SU-DHL-6 (cell line): ENCODE results near the gene DCHS2.

Experiments
- H2AFZ ChIP-seq: fragments of 200-600 bp; sonication (generic); 2 replicates; pipeline ENCODE4 v1.6.1; 2014; ENCODE audit warnings: low read depth, mild to moderate bottlenecking, moderate library complexity, mixed read lengths, antibody characterized with exemption, low read length; ENCODE audit not compliant: severe bottlenecking
- H3F3A ChIP-seq: fragments of 200-600 bp; shearing (Covaris generic); 2 replicates; pipeline ENCODE4 v1.6.0; 2016; ENCODE audit warnings: antibody characterized with exemption, mild to moderate bottlenecking; ENCODE audit not compliant: insufficient read depth
- H3K27ac ChIP-seq: fragments of 200-600 bp; sonication (generic); 2 replicates; pipeline ENCODE4 v1.5.1; 2016; ENCODE audit warnings: low read depth, mild to moderate bottlenecking, low read length, moderate library complexity, mixed read lengths
- H3K27me3 ChIP-seq: fragments of 200-600 bp; sonication (generic), shearing (Covaris generic); 2 replicates; pipeline ENCODE4 v1.6.0; 2014; ENCODE audit warnings: mild to moderate bottlenecking, low read length
- H3K36me3 ChIP-seq: fragments of 200-600 bp; sonication (generic); 2 replicates; pipeline ENCODE4 v1.6.1; 2014; ENCODE audit warnings: mild to moderate bottlenecking, low read length, mixed read lengths
- H3K4me2 ChIP-seq: fragments of 300-600, 200-600 bp; shearing (Covaris generic), sonication (generic); 2 replicates; pipeline ENCODE4 v1.6.0; 2014; ENCODE audit warnings: low read length, low read depth, mild to moderate bottlenecking; ENCODE audit not compliant: poor library complexity, severe bottlenecking
- H3K4me3 ChIP-seq: fragments of 200-600 bp; sonication (generic); 2 replicates; pipeline ENCODE4 v1.5.1; 2014; ENCODE audit warnings: antibody characterized with exemption, low read length, mild to moderate bottlenecking, mixed read lengths; ENCODE audit not compliant: insufficient read depth, poor library complexity, severe bottlenecking
- H3K79me2 ChIP-seq: fragments of 200-600 bp; sonication (generic); 2 replicates; pipeline ENCODE4 v1.6.1; 2014; ENCODE audit warnings: mild to moderate bottlenecking, low read length, moderate library complexity; ENCODE audit not compliant: insufficient read depth
- H3K9ac ChIP-seq: fragments of 200-600 bp; sonication (generic); 2 replicates; pipeline ENCODE4 v1.7.0; 2014; ENCODE audit warnings: mild to moderate bottlenecking, low read length
- H3K9me2 ChIP-seq: fragments of 200-600 bp; sonication (generic); replicated peaks from 2 replicates; pipeline ENCODE4 v1.6.1; 2014; ENCODE audit warnings: low read length; ENCODE audit not compliant: insufficient read depth
- H3K9me3 ChIP-seq: fragments of 200-600 bp; sonication (generic); 2 replicates; pipeline ENCODE4 v1.6.1; 2014; ENCODE audit warnings: low read length, mixed read lengths; ENCODE audit not compliant: insufficient read depth
- H4K20me1 ChIP-seq: fragments of 200-600 bp; sonication (generic); 2 replicates; pipeline ENCODE4 v1.6.1; 2014; ENCODE audit warnings: low read depth, mild to moderate bottlenecking, antibody characterized with exemption, low read length, moderate library complexity, mixed read lengths
- CTCF ChIP-seq: fragments of 200-600 bp; sonication (generic); IDR thresholded peaks from one replicate; pipeline ENCODE4 v1.5.1; 2017; ENCODE audit warnings: antibody characterized with exemption, mild to moderate bottlenecking, low read length, moderate library complexity; ENCODE audit not compliant: insufficient read depth, poor library complexity, severe bottlenecking
- EZH2phosphoT487 ChIP-seq: fragments of 200-600 bp; sonication (generic), shearing (Covaris generic); conservative IDR thresholded peaks from 2 replicates; pipeline ENCODE4 v1.6.1; 2018; ENCODE audit warnings: mild to moderate bottlenecking, antibody characterized with exemption, low read length, moderate library complexity, mixed read lengths

Gene DCHS2

GRCh38 chr4:154497889-154498288, 6.3 kb upstream of the DCHS2 start:
- Histone ChIP-seq H2AFZ (no peak overlapping the region), H3K9me2 (no peaks in the 10 kb centered on the region), H3K36me3 (no peaks in the 10 kb centered on the region), H3K9ac (no peak overlapping the region), H3K27me3 (no peaks in the 10 kb centered on the region), H3K79me2 (no peaks in the 10 kb centered on the region), H3K9me3 (no peaks in the 10 kb centered on the region), H3K27ac (no peak overlapping the region), H3F3A (no peaks in the 10 kb centered on the region), H3K4me3 (no peak overlapping the region), H3K4me2 (no peak overlapping the region), H4K20me1 (no peaks in the 10 kb centered on the region)
- TF ChIP-seq EZH2phosphoT487 (no peak), CTCF (no peak)

DNA sequence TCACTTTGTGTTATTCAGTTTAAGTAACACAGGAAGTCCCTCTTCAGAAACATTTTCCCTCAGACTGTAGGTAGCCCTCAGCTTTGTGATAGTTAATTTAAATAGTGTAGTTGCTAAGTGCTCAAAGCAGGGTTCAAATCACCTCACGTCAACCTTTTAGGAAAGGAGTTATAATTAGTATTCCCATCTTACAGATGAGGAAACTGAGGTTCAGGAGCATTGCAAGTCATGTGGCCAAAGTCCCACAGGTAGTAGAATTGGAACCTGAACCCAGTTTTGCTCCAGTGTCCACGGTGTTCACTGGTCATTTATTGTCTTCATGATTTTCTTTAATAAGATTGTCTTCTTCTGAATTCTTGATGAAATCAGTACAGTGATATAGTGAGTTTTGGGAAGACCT, 4.3 kb upstream of the DCHS2 start:
- Histone ChIP-seq H3K79me2 (no peaks in the 10 kb centered on the region), H2AFZ (no peak overlapping the region), H4K20me1 (no peaks in the 10 kb centered on the region), H3K36me3 (no peaks in the 10 kb centered on the region), H3K9me3 (no peaks in the 10 kb centered on the region), H3K9ac (no peak overlapping the region), H3K4me3 (no peak overlapping the region), H3K27ac (no peak overlapping the region), H3K27me3 (no peaks in the 10 kb centered on the region), H3F3A (no peaks in the 10 kb centered on the region), H3K4me2 (no peak overlapping the region), H3K9me2 (no peaks in the 10 kb centered on the region)
- no peak for TF ChIP-seq EZH2phosphoT487
- no peak for TF ChIP-seq CTCF

- H3K79me2 ChIP-seq: no peaks in the 10 kb centered on the region
- H2AFZ ChIP-seq: no peak overlapping the region
- H3K9me2 ChIP-seq: no peaks in the 10 kb centered on the region
- no peak overlapping the region for H3K27ac ChIP-seq
- H3K4me2 ChIP-seq: no peak overlapping the region
- no peaks in the 10 kb centered on the region for H3K27me3 ChIP-seq
- no peaks in the 10 kb centered on the region for H3K36me3 ChIP-seq
- no peak overlapping the region for H3K4me3 ChIP-seq
- no peak overlapping the region for H3K9ac ChIP-seq
- no peaks in the 10 kb centered on the region for H3F3A ChIP-seq
- no peak for TF ChIP-seq CTCF
- TF ChIP-seq EZH2phosphoT487: no peak
- H3K9me3 ChIP-seq: no peaks in the 10 kb centered on the region
- H4K20me1 ChIP-seq: no peaks in the 10 kb centered on the region
Observed at GRCh38 chr4:154492288-154492687, 689 bp upstream of the DCHS2 start.
